ENCODE measurements around the gene NTRK1. TPM values are rescaled to one million over a fixed set of nuclear protein-coding genes. Genes with fewer than 3 reads are reported as not detected.

The NTRK1 gene
- total RNA-seq, 1 donor from 2014 or later, result 1.9 TPM

DNA sequence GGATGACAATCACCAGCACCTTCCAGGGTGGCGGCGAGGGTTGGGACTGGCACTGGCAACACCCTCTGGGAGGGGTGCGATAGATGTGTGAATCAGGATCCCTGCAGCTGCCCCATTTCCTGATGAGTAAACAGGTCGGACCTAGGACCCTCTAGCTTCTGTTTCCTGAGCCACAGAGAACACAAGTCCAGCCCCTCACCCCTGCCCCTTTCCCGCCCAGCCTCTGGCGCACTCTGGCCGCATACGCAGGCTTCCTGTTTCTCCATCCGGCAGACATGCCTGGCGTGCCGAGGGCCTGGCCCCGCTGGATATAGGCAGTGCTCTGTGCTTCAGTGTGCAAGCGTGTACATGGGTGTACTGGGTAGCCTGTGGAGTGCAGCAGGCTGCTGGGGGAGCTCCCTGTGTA lies 37.5 kb downstream of the NTRK1 start:
- TF ChIP-seq, protein P1, sequence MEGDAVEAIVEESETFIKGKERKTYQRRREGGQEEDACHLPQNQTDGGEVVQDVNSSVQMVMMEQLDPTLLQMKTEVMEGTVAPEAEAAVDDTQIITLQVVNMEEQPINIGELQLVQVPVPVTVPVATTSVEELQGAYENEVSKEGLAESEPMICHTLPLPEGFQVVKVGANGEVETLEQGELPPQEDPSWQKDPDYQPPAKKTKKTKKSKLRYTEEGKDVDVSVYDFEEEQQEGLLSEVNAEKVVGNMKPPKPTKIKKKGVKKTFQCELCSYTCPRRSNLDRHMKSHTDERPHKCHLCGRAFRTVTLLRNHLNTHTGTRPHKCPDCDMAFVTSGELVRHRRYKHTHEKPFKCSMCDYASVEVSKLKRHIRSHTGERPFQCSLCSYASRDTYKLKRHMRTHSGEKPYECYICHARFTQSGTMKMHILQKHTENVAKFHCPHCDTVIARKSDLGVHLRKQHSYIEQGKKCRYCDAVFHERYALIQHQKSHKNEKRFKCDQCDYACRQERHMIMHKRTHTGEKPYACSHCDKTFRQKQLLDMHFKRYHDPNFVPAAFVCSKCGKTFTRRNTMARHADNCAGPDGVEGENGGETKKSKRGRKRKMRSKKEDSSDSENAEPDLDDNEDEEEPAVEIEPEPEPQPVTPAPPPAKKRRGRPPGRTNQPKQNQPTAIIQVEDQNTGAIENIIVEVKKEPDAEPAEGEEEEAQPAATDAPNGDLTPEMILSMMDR (IDR thresholded peaks at IDR 0.05), result no peak
- intact Hi-C loops (cut with DNase I), result no loop called here
- Histone ChIP-seq H3K4me1 (peaks cover 63% of the 10 kb centered on the region), H3K36me3 (no peaks in the 10 kb centered on the region), H3K27ac (peak overlapping the region; percentile 71), H3K4me3 (peak overlapping the region; percentile 5), H3K27me3 (ENCODE audit: low read depth) (peaks cover 15% of the 10 kb centered on the region), H3K9me3 (no peaks in the 10 kb centered on the region)
- ATAC-seq (peak; percentile 28 to 49), DNase-seq (peak; percentile 63)

DNA sequence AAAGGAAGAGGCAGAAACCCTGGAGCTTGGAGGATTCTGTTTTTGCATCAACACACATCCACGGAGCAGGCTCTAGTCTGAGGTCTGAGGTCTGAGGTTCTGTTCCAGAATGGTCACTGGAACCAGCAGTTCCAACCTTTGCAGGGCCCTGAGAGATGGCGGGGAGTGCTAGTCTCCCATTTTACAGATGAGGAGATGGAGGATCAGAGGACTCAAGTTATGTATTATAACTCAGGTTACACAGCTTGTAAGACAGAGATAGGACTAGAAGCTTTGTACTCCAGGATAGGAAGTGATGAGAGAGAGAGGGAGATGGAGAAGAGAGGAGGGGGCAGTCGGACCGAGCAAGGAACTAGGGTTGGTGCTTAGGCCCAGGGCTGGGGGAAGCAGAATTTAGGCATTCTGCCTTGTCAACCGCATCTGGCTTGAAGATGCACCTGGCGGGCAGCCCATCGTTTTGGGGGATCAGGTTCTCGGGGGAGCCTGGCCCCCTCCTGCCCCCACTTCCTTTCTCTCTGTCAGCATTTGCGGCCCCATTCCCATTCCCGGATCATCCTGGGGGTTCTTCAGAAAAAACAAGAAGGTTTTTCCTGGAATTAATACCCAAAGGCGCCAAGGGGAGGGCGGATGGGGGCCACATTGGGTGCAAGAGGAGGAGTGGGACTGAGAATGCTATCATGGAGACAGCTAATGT lies 38.5 kb downstream of the NTRK1 start:
- DNase-seq (peak; percentile 32), ATAC-seq (no peak)
- intact Hi-C loops (cut with DNase I), result no loop called here
- H3K27me3 ChIP-seq (ENCODE audit: low read depth), result peaks cover 5% of the 10 kb centered on the region
- TF ChIP-seq, protein P1 (IDR thresholded peaks at IDR 0.05), result no peak
- H3K27ac ChIP-seq, result no peak overlapping the region
- no peaks in the 10 kb centered on the region for H3K36me3 ChIP-seq
- peaks cover 61% of the 10 kb centered on the region for H3K4me1 ChIP-seq
- no peaks in the 10 kb centered on the region for H3K9me3 ChIP-seq
- H3K4me3 ChIP-seq, result peak overlapping the region; percentile 5

- H3K27ac ChIP-seq, result no peak overlapping the region
- TF ChIP-seq, protein P1 (IDR thresholded peaks at IDR 0.05), result no peak
- ATAC-seq, result no peak
- no peaks in the 10 kb centered on the region for H3K27me3 ChIP-seq (ENCODE audit: low read depth)
- intact Hi-C loops (cut with DNase I), result no loop called here
- no peak overlapping the region for H3K4me3 ChIP-seq
- H3K9me3 ChIP-seq, result no peaks in the 10 kb centered on the region
- no peaks in the 10 kb centered on the region for H3K36me3 ChIP-seq
- DNase-seq, result peak; percentile 17
- peaks cover 62% of the 10 kb centered on the region for H3K4me1 ChIP-seq
These were observed 39.5 kb downstream of the NTRK1 start for GRCh38 chr1:156899956-156900718.

DNA sequence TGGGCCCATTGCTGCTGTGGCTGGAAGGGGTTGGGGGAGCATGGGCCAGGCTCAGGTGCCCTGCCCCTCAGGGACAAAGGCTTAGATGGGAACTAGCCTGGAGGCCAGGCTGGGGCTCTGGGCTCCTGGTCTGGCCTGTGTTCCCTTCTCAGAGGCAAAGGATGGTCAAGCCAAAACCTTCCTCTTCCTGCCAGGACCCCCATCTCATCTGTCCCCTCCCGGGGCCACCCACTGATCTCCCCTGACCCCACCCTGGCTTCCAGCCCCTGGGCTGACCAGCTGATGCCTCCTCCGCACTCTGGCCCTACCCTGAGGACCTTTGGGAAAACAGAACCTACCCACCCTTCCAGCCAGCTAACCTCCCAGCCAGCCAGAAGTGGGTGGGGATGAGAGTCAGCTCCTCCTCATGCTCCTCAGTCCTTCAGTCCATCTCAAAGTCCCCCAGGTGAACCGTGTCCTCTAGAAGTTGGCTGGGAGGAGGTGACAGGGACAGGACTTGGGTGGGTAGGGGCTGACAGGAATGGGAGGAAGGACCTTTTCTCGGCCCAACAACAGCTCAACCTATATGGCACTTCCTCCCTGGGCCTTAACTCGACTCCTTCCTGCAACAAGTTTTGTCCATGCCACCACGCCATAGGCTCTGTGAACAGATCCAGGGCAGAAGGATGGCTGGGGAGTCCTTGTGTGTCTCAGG lies 40.4 kb downstream of the NTRK1 start:
- H3K4me3 ChIP-seq, result no peak overlapping the region
- H3K36me3 ChIP-seq, result peaks cover 4% of the 10 kb centered on the region
- no peaks in the 10 kb centered on the region for H3K27me3 ChIP-seq (ENCODE audit: low read depth)
- H3K9me3 ChIP-seq, result no peaks in the 10 kb centered on the region
- intact Hi-C loops (cut with DNase I), result no loop called here
- H3K27ac ChIP-seq, result no peak overlapping the region
- TF ChIP-seq, protein P1 (IDR thresholded peaks at IDR 0.05), result no peak
- H3K4me1 ChIP-seq, result peaks cover 54% of the 10 kb centered on the region
- ATAC-seq (no peak), DNase-seq (peak; percentile 42)

DNA sequence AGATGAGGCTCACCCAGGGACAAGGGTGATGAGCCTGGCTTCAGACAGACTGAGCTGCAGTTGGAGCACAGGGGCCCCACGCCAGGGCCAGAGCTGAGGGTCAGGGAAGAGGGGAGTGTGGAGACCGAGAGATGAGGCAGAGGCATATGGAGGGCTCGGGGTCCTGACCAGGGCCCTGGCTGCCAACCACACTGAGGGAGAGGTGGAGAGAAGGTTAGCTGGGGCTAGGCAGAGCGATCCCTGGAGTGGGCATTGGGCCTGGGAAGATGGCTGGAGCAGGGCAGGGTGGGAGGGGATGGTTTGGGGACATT lies 40.9 kb downstream of the NTRK1 start:
- H3K27ac ChIP-seq, result no peak overlapping the region
- peaks cover 49% of the 10 kb centered on the region for H3K4me1 ChIP-seq
- intact Hi-C loops (cut with DNase I), result no loop called here
- ATAC-seq (no peak), DNase-seq (peak; percentile 26)
- H3K36me3 ChIP-seq, result peaks cover 9% of the 10 kb centered on the region
- TF ChIP-seq, protein P1 (IDR thresholded peaks at IDR 0.05), result no peak
- no peaks in the 10 kb centered on the region for H3K27me3 ChIP-seq (ENCODE audit: low read depth)
- no peak overlapping the region for H3K4me3 ChIP-seq
- no peaks in the 10 kb centered on the region for H3K9me3 ChIP-seq

Measured in lower lobe of right lung (tissue), 2 donors.